ENCODE measurements around the gene ZNF556.

ZNF556 gene

DNA sequence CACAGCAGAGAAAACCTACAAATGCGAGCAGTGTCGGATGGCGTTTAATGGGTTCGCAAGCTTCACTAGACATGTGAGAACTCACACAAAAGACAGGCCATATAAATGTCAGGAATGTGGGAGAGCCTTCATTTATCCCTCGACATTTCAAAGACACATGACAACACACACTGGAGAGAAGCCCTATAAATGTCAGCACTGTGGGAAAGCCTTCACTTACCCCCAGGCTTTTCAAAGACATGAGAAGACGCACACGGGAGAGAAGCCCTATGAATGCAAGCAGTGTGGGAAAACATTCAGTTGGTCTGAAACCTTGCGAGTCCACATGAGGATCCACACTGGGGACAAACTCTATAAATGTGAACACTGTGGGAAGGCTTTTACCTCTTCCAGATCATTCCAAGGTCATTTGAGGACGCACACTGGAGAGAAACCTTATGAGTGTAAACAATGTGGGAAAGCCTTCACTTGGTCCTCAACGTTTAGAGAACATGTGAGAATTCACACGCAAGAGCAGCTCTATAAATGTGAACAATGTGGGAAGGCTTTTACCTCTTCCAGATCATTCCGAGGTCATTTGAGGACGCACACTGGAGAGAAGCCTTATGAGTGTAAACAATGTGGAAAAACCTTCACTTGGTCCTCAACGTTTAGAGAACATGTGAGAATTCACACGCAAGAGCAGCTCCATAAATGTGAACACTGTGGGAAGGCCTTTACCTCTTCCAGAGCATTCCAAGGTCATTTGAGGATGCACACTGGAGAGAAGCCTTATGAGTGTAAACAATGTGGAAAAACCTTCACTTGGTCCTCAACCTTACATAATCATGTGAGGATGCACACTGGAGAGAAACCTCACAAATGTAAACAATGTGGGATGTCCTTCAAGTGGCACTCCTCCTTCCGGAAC, 50.4 kb downstream of the ZNF556 start:
- H3K4me1 ChIP-seq (ENCODE audit: control insufficient read depth, low read depth, low read length), result no peaks in the 10 kb centered on the region
- H3K56ac ChIP-seq (ENCODE audit: low read length), result no peak overlapping the region
- H3K23ac ChIP-seq (ENCODE audit: low read length), result no peak overlapping the region
- peaks cover 11% of the 10 kb centered on the region for H3K36me3 ChIP-seq (ENCODE audit: control insufficient read depth, insufficient read depth, low read length)
- H3K27me3 ChIP-seq (ENCODE audit: insufficient read depth, low read length, poor library complexity), result no peaks in the 10 kb centered on the region
- DNase-seq, result no peak
- WGBS (ENCODE audit: extremely low coverage, insufficient coverage, low lambda C conversion rate), result no CpG with 5 or more reads among the region's 16 CpGs
- H3K79me2 ChIP-seq (ENCODE audit: control insufficient read depth, insufficient read depth, low read length), result no peaks in the 10 kb centered on the region
- H4K8ac ChIP-seq (ENCODE audit: low read depth, low read length), result no peak overlapping the region
- H2BK15ac ChIP-seq (replicated peaks; ENCODE audit: low read depth), result no peak overlapping the region
- H4K5ac ChIP-seq (ENCODE audit: low read length), result no peak overlapping the region
- no peak overlapping the region for H3K27ac ChIP-seq (ENCODE audit: low read depth, low read length)
- H3K4me2 ChIP-seq (ENCODE audit: low read length), result no peak overlapping the region
- no peak overlapping the region for H2BK120ac ChIP-seq (ENCODE audit: low read depth, low read length)
- H2BK5ac ChIP-seq (ENCODE audit: low read length), result no peak overlapping the region
- H3K18ac ChIP-seq (ENCODE audit: low read length), result no peak overlapping the region
- H3K4ac ChIP-seq (ENCODE audit: low read depth, low read length), result no peak overlapping the region
- H3K4me3 ChIP-seq (ENCODE audit: low read length), result peak overlapping the region; percentile 46
- peaks cover 2% of the 10 kb centered on the region for H3K79me1 ChIP-seq (ENCODE audit: low read length)
- H3K9ac ChIP-seq (ENCODE audit: low read length), result no peak overlapping the region
- H2AK5ac ChIP-seq (ENCODE audit: low read length), result no peak overlapping the region

DNA sequence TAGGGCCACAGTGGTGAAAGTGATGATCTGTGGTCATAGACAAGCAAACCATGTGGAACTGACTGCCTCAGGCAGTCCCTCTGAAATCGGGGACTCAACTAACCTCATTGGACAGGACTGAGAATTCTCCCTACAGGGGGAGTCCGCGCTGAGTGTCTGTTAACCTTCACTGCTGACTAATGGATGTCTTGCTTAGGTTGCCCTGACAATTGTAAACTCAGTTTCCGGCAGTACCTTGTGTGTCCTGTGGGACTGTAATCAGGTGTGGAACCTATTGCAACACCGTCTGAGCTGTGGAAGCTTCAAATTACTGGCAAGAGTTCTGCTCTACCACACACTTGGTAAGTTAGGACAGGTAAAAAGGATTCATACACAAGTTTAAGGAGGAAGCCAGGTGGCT, 55.9 kb downstream of the ZNF556 start:
- no peak overlapping the region for H2BK5ac ChIP-seq (ENCODE audit: low read length)
- no peak overlapping the region for H3K4ac ChIP-seq (ENCODE audit: low read depth, low read length)
- no peak overlapping the region for H4K8ac ChIP-seq (ENCODE audit: low read depth, low read length)
- no peaks in the 10 kb centered on the region for H3K27me3 ChIP-seq (ENCODE audit: insufficient read depth, low read length, poor library complexity)
- DNase-seq, result peak; percentile 89
- H2BK120ac ChIP-seq (ENCODE audit: low read depth, low read length), result no peak overlapping the region
- H3K18ac ChIP-seq (ENCODE audit: low read length), result no peak overlapping the region
- H3K79me2 ChIP-seq (ENCODE audit: control insufficient read depth, insufficient read depth, low read length), result no peaks in the 10 kb centered on the region
- H3K4me1 ChIP-seq (ENCODE audit: control insufficient read depth, low read depth, low read length), result no peaks in the 10 kb centered on the region
- H3K27ac ChIP-seq (ENCODE audit: low read depth, low read length), result no peak overlapping the region
- peaks cover under 1% of the 10 kb centered on the region for H3K36me3 ChIP-seq (ENCODE audit: control insufficient read depth, insufficient read depth, low read length)
- no peak overlapping the region for H4K5ac ChIP-seq (ENCODE audit: low read length)
- H3K23ac ChIP-seq (ENCODE audit: low read length), result no peak overlapping the region
- H3K56ac ChIP-seq (ENCODE audit: low read length), result no peak overlapping the region
- WGBS (ENCODE audit: extremely low coverage, insufficient coverage, low lambda C conversion rate), result no CpG with 5 or more reads among the region's 5 CpGs
- H3K4me3 ChIP-seq (ENCODE audit: low read length), result no peak overlapping the region
- H2AK5ac ChIP-seq (ENCODE audit: low read length), result no peak overlapping the region
- H3K79me1 ChIP-seq (ENCODE audit: low read length), result no peaks in the 10 kb centered on the region
- no peak overlapping the region for H3K9ac ChIP-seq (ENCODE audit: low read length)
- H3K4me2 ChIP-seq (ENCODE audit: low read length), result no peak overlapping the region
- H2BK15ac ChIP-seq (replicated peaks; ENCODE audit: low read depth), result no peak overlapping the region

DNA sequence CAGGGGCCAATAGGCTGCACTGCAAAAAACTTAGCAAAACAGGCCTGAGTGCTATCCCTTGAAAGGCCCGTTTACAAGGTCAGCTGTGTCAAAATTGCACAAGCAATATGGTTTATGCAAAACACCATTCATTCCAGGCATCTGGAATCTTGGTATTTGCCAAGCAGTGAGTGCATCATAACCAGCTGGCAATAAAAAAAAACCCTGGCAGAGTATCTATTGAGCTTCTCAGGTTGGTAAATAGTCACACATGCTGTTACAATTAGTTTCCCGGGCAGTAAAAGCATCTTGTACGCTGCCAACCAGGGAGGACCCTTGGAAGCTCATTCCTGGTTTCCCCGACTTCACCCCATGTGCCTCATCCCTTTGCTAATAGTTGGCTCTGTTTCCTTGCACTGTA, 56.4 kb downstream of the ZNF556 start:
- Histone ChIP-seq H3K4me2 (ENCODE audit: low read length) (no peak overlapping the region), H3K23ac (ENCODE audit: low read length) (no peak overlapping the region), H3K79me2 (ENCODE audit: control insufficient read depth, insufficient read depth, low read length) (no peaks in the 10 kb centered on the region), H3K4me3 (ENCODE audit: low read length) (no peak overlapping the region), H2AK5ac (ENCODE audit: low read length) (no peak overlapping the region), H3K27ac (ENCODE audit: low read depth, low read length) (no peak overlapping the region), H3K9ac (ENCODE audit: low read length) (no peak overlapping the region), H4K5ac (ENCODE audit: low read length) (no peak overlapping the region), H4K8ac (ENCODE audit: low read depth, low read length) (no peak overlapping the region), H3K56ac (ENCODE audit: low read length) (no peak overlapping the region), H3K27me3 (ENCODE audit: insufficient read depth, low read length, poor library complexity) (no peaks in the 10 kb centered on the region), H3K4me1 (ENCODE audit: control insufficient read depth, low read depth, low read length) (no peaks in the 10 kb centered on the region), H3K36me3 (ENCODE audit: control insufficient read depth, insufficient read depth, low read length) (no peaks in the 10 kb centered on the region), H3K18ac (ENCODE audit: low read length) (no peak overlapping the region), H2BK15ac (replicated peaks; ENCODE audit: low read depth) (no peak overlapping the region), H2BK120ac (ENCODE audit: low read depth, low read length) (no peak overlapping the region), H2BK5ac (ENCODE audit: low read length) (no peak overlapping the region), H3K4ac (ENCODE audit: low read depth, low read length) (no peak overlapping the region), H3K79me1 (ENCODE audit: low read length) (no peaks in the 10 kb centered on the region)
- no CpG with 5 or more reads among the region's 4 CpGs for WGBS (ENCODE audit: extremely low coverage, insufficient coverage, low lambda C conversion rate)
- DNase-seq, result no peak

DNA sequence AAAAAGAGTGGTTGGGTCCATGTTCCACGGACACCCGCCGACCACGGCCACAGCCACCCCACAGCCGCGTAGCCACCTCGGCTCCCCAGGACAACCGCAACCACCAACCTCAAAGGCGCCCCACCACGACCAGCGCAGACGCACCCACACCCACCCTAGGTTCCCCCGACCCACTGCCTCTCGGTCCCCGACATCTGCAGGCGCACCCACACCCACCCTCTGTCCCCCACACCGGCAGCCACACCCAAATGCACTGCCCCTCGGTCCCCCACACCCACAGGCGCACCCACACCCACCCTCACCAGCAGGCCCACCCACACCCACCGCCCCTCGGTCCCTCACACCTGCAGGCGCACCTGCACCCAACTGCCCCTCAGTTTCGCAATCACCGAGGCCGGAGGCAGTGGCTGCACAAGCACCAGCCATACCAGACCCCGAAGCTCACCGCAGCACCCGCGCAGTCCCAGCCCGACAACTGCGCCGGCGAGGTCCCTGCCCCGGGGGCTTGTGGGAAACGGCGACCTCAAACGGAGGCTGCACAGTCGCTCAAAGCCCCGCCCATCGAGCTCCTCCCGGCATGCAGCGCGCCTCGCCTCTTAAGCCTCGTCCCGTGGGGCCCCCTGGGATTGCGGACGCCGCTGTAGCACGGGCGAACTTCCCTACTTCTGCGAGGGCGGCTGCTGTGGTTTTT, 59.4 kb downstream of the ZNF556 start:
- Histone ChIP-seq H3K4me1 (ENCODE audit: control insufficient read depth, low read depth, low read length) (no peaks in the 10 kb centered on the region), H3K18ac (ENCODE audit: low read length) (no peak overlapping the region), H2BK5ac (ENCODE audit: low read length) (no peak overlapping the region), H3K4me3 (ENCODE audit: low read length) (no peak overlapping the region), H3K27me3 (ENCODE audit: insufficient read depth, low read length, poor library complexity) (no peaks in the 10 kb centered on the region), H2BK120ac (ENCODE audit: low read depth, low read length) (no peak overlapping the region), H4K5ac (ENCODE audit: low read length) (no peak overlapping the region), H2AK5ac (ENCODE audit: low read length) (no peak overlapping the region), H2BK15ac (replicated peaks; ENCODE audit: low read depth) (no peak overlapping the region), H3K4me2 (ENCODE audit: low read length) (no peak overlapping the region), H3K79me1 (ENCODE audit: low read length) (no peaks in the 10 kb centered on the region), H3K36me3 (ENCODE audit: control insufficient read depth, insufficient read depth, low read length) (no peaks in the 10 kb centered on the region), H3K79me2 (ENCODE audit: control insufficient read depth, insufficient read depth, low read length) (no peaks in the 10 kb centered on the region), H3K23ac (ENCODE audit: low read length) (no peak overlapping the region), H3K56ac (ENCODE audit: low read length) (no peak overlapping the region), H3K4ac (ENCODE audit: low read depth, low read length) (no peak overlapping the region), H3K27ac (ENCODE audit: low read depth, low read length) (no peak overlapping the region), H4K8ac (ENCODE audit: low read depth, low read length) (no peak overlapping the region), H3K9ac (ENCODE audit: low read length) (no peak overlapping the region)
- WGBS (ENCODE audit: extremely low coverage, insufficient coverage, low lambda C conversion rate), result no CpG with 5 or more reads among the region's 53 CpGs
- no peak for DNase-seq

DNA sequence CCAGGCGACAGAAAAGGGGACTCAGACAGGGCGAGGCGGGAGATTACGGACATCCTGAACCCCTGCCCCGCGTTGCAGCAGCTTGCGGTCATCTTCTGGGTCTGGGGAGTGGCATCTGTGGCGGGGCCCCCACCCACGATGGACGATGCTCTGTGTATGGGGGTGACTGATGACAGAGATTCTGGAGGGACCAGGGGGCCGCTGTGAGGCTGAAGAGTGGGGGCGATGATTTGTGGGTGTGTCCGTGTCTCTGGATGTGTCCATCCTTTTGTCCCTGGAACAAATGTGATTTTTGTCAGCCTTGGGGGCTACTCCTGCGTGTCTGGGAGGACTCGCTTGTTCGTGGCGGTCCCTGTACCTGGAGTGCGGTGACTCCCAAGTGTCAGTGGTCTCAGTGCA, 59.9 kb downstream of the ZNF556 start:
- H4K5ac ChIP-seq (ENCODE audit: low read length), result no peak overlapping the region
- no peaks in the 10 kb centered on the region for H3K79me2 ChIP-seq (ENCODE audit: control insufficient read depth, insufficient read depth, low read length)
- H3K36me3 ChIP-seq (ENCODE audit: control insufficient read depth, insufficient read depth, low read length), result no peaks in the 10 kb centered on the region
- H3K27me3 ChIP-seq (ENCODE audit: insufficient read depth, low read length, poor library complexity), result no peaks in the 10 kb centered on the region
- no peak overlapping the region for H2BK120ac ChIP-seq (ENCODE audit: low read depth, low read length)
- H3K23ac ChIP-seq (ENCODE audit: low read length), result no peak overlapping the region
- no peak overlapping the region for H2BK15ac ChIP-seq (replicated peaks; ENCODE audit: low read depth)
- H2AK5ac ChIP-seq (ENCODE audit: low read length), result no peak overlapping the region
- H2BK5ac ChIP-seq (ENCODE audit: low read length), result no peak overlapping the region
- no peak overlapping the region for H3K9ac ChIP-seq (ENCODE audit: low read length)
- no CpG with 5 or more reads among the region's 18 CpGs for WGBS (ENCODE audit: extremely low coverage, insufficient coverage, low lambda C conversion rate)
- no peak overlapping the region for H4K8ac ChIP-seq (ENCODE audit: low read depth, low read length)
- no peak for DNase-seq
- no peaks in the 10 kb centered on the region for H3K79me1 ChIP-seq (ENCODE audit: low read length)
- H3K56ac ChIP-seq (ENCODE audit: low read length), result no peak overlapping the region
- H3K18ac ChIP-seq (ENCODE audit: low read length), result no peak overlapping the region
- H3K4me2 ChIP-seq (ENCODE audit: low read length), result no peak overlapping the region
- no peak overlapping the region for H3K4ac ChIP-seq (ENCODE audit: low read depth, low read length)
- H3K27ac ChIP-seq (ENCODE audit: low read depth, low read length), result no peak overlapping the region
- H3K4me1 ChIP-seq (ENCODE audit: control insufficient read depth, low read depth, low read length), result no peaks in the 10 kb centered on the region
- H3K4me3 ChIP-seq (ENCODE audit: low read length), result no peak overlapping the region

Data from mesendoderm (in vitro differentiated cells).